Astrocyte (in vitro differentiated cells and primary cell): ENCODE data around the gene PLA2G4D. TPM values are rescaled to one million over a fixed set of nuclear protein-coding genes. Genes with fewer than 3 reads are reported as not detected.

ENCODE experiments used
- DNase-seq: peaks from one replicate; pipeline ENCODE4 v3.0.0-alpha.2; 2010; ENCODE audit warnings: low read depth
- FAIRE-seq: peaks from 2 replicates; lab custom pipeline; 2011; peaks lifted over from hg19 to GRCh38; lab: Jason Lieb, UNC
- H2AFZ ChIP-seq: 2 replicates; pipeline ENCODE4 v1.6.0; 2012; ENCODE audit warnings: low read depth, low read length, inconsistent platforms
- H3K27ac ChIP-seq: 2 replicates; pipeline ENCODE4 v1.5.1; 2011; ENCODE audit warnings: low read depth, low read length, inconsistent platforms
- H3K27me3 ChIP-seq: 2 replicates; pipeline ENCODE4 v1.6.0; 2011; ENCODE audit warnings: low read length, inconsistent platforms; ENCODE audit not compliant: insufficient read depth
- H3K36me3 ChIP-seq: 2 replicates; pipeline ENCODE4 v1.5.1; 2011; ENCODE audit warnings: low read length, inconsistent platforms; ENCODE audit not compliant: insufficient read depth
- H3K4me1 ChIP-seq: 2 replicates; pipeline ENCODE4 v1.5.1; 2011; ENCODE audit warnings: low read length, inconsistent platforms; ENCODE audit not compliant: insufficient read depth
- H3K4me2 ChIP-seq: 2 replicates; pipeline ENCODE4 v1.6.0; 2012; ENCODE audit warnings: low read length, inconsistent platforms
- H3K4me3 ChIP-seq: 2 replicates; pipeline ENCODE4 v1.5.1; 2011; ENCODE audit warnings: low read depth, mild to moderate bottlenecking, low read length, inconsistent platforms; ENCODE audit not compliant: insufficient read depth
- H3K79me2 ChIP-seq: 2 replicates; pipeline ENCODE4 v1.6.0; 2012; ENCODE audit warnings: mild to moderate bottlenecking, low read length, inconsistent platforms; ENCODE audit not compliant: insufficient read depth
- H3K9ac ChIP-seq: 2 replicates; pipeline ENCODE4 v1.6.0; 2012; ENCODE audit warnings: mild to moderate bottlenecking, low read length, inconsistent platforms
- H3K9me3 ChIP-seq: 2 replicates; pipeline ENCODE4 v1.5.1; 2012; ENCODE audit warnings: low read depth, mild to moderate bottlenecking, low read length, inconsistent platforms; ENCODE audit not compliant: insufficient read depth
- H4K20me1 ChIP-seq: 2 replicates; pipeline ENCODE4 v1.6.0; 2012; ENCODE audit warnings: low read length, inconsistent platforms; ENCODE audit not compliant: insufficient read depth
- H3K27ac Mint-ChIP-seq: one replicate; pipeline ENCODE4 v1.8.0; 2021; ENCODE audit warnings: mild to moderate bottlenecking, mixed read lengths; ENCODE audit not compliant: unreplicated experiment
- H3K27me3 Mint-ChIP-seq: one replicate; pipeline ENCODE4 v1.8.0; 2021; ENCODE audit warnings: low read depth, mixed read lengths; ENCODE audit not compliant: unreplicated experiment
- H3K36me3 Mint-ChIP-seq: one replicate; pipeline ENCODE4 v1.8.0; 2021; ENCODE audit warnings: low read depth, mixed read lengths; ENCODE audit not compliant: unreplicated experiment
- H3K4me1 Mint-ChIP-seq: one replicate; pipeline ENCODE4 v1.8.0; 2021; ENCODE audit warnings: low read depth, mixed read lengths; ENCODE audit not compliant: unreplicated experiment
- H3K4me3 Mint-ChIP-seq: one replicate; pipeline ENCODE4 v1.8.0; 2021; ENCODE audit warnings: mild to moderate bottlenecking, moderate library complexity, mixed read lengths; ENCODE audit not compliant: unreplicated experiment
- H3K9me3 Mint-ChIP-seq: one replicate; pipeline ENCODE4 v1.8.0; 2021; ENCODE audit warnings: mild to moderate bottlenecking, mixed read lengths; ENCODE audit not compliant: unreplicated experiment
- CTCF ChIP-seq: IDR thresholded peaks from 2 replicates; pipeline ENCODE4 v1.5.1; 2011; ENCODE audit warnings: low read depth, mild to moderate bottlenecking, inconsistent platforms, low read length, moderate library complexity; ENCODE audit not compliant: insufficient read depth
- EZH2 ChIP-seq: IDR thresholded peaks from 2 replicates; pipeline ENCODE4 v1.6.1; 2012; ENCODE audit warnings: mild to moderate bottlenecking, low read length, inconsistent platforms; ENCODE audit not compliant: insufficient read depth
- total RNA-seq: library from RNA; stranded (reverse); gene quantifications from 2 replicates; pipeline ENCODE4 v1.2.1, GENCODE V29; 2021

Gene PLA2G4D
- total RNA-seq, 1 donor from 2014 or later: not detected

DNA sequence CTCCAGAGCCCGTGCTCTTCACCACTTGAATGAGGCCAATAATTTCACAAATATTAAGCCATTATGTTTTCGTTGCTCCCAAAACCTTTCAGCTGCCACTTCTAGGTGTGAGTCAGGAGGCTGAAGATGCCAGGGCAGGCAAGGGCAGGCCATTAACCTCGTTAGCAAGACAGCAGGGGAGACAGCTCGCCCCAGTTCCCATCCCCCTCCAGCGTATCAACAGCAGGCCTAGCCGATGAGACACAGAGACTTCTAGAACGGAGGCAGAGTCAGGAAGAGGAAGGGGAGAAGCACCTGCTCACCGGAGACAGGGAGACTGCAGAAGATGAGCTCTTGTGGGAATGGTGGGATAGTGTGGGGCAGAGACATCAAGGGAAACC lies 45.6 kb downstream of the PLA2G4D start:
- Histone ChIP-seq H3K4me3 (no peak overlapping the region), H3K36me3 (no peaks in the 10 kb centered on the region), H4K20me1 (no peaks in the 10 kb centered on the region), H3K9ac (no peak overlapping the region), H2AFZ (no peak overlapping the region), H3K79me2 (no peaks in the 10 kb centered on the region), H3K9me3 (no peaks in the 10 kb centered on the region), H3K27me3 (peaks cover 13% of the 10 kb centered on the region), H3K4me2 (no peak overlapping the region), H3K27ac (no peak overlapping the region), H3K4me1 (no peaks in the 10 kb centered on the region)
- Mint-ChIP-seq H3K27ac (no peak overlapping the region), H3K4me3 (no peak overlapping the region), H3K36me3 (no peaks in the 10 kb centered on the region), H3K9me3 (no peaks in the 10 kb centered on the region), H3K4me1 (no peaks in the 10 kb centered on the region), H3K27me3 (peaks cover 49% of the 10 kb centered on the region)
- TF ChIP-seq CTCF (no peak), EZH2 (no peak)
- DNase-seq (no peak), FAIRE-seq (no peak)

DNA sequence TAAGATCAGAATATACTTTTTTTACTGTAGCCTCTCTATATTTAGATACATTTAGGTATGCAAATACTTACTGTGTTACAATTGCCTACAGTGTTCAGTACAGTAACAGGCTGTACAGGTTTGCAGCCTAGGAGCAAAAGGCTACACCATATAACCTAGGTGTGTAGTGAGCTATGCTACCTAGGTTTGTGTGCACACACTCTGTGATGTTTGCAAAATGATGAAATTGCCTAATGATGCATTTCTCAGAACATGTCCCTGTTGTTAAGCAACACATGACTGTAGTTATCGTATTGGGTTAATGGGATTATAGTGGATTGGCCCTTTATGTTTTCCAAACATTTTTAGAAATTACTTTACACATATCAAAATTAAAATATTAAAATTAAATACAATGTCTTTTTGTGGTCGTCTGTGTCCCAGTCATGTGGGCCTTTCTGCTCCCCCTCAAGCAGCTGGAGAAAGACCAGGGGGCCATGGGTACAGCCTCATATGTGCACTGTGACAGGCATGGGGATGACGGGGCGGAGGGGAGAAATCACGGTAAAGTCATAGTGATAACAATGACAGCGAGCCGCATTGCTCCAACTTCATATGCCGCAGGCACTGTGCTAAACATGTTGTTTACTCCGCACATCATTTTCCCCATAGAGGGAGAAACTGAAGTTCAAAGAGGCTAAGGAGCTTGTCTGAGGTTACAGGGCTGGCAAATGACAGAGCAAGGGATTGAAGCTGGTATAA lies 46.1 kb downstream of the PLA2G4D start:
- DNase-seq (no peak), FAIRE-seq (no peak)
- Histone ChIP-seq H3K36me3 (no peaks in the 10 kb centered on the region), H3K4me1 (no peaks in the 10 kb centered on the region), H3K79me2 (no peaks in the 10 kb centered on the region), H3K4me3 (no peak overlapping the region), H4K20me1 (no peaks in the 10 kb centered on the region), H3K9ac (no peak overlapping the region), H3K4me2 (no peak overlapping the region), H3K27ac (no peak overlapping the region), H3K27me3 (peaks cover 11% of the 10 kb centered on the region), H3K9me3 (no peaks in the 10 kb centered on the region), H2AFZ (no peak overlapping the region)
- TF ChIP-seq CTCF: no peak
- TF ChIP-seq EZH2: no peak
- Mint-ChIP-seq H3K4me3 (no peak overlapping the region), H3K36me3 (no peaks in the 10 kb centered on the region), H3K27ac (no peak overlapping the region), H3K9me3 (no peaks in the 10 kb centered on the region), H3K4me1 (no peaks in the 10 kb centered on the region), H3K27me3 (peaks cover 44% of the 10 kb centered on the region)

GRCh38 chr15:42046597-42046996 lies 47.8 kb downstream of the PLA2G4D start:
- H3K27me3 ChIP-seq: peaks cover 12% of the 10 kb centered on the region
- H3K27me3 Mint-ChIP-seq: peaks cover 38% of the 10 kb centered on the region

More at GRCh38 chr15:42046597-42046996, 47.8 kb downstream of the PLA2G4D start:
- H3K9me3 Mint-ChIP-seq: no peaks in the 10 kb centered on the region
- H3K4me1 Mint-ChIP-seq: no peaks in the 10 kb centered on the region
- no peaks in the 10 kb centered on the region for H4K20me1 ChIP-seq
- no peaks in the 10 kb centered on the region for H3K36me3 ChIP-seq
- no peak overlapping the region for H2AFZ ChIP-seq
- H3K4me2 ChIP-seq: no peak overlapping the region
- no peak overlapping the region for H3K4me3 ChIP-seq
- no peak overlapping the region for H3K4me3 Mint-ChIP-seq
- TF ChIP-seq CTCF (no peak), EZH2 (no peak)
- H3K4me1 ChIP-seq: no peaks in the 10 kb centered on the region
- DNase-seq (no peak), FAIRE-seq (no peak)
- no peak overlapping the region for H3K27ac ChIP-seq
- no peaks in the 10 kb centered on the region for H3K9me3 ChIP-seq
- H3K27ac Mint-ChIP-seq: no peak overlapping the region
- H3K79me2 ChIP-seq: no peaks in the 10 kb centered on the region
- no peak overlapping the region for H3K9ac ChIP-seq
- H3K36me3 Mint-ChIP-seq: no peaks in the 10 kb centered on the region
